T-helper 9 cell (primary cell): ENCODE results near the gene TMEM62.
"Not testable (repeated sequence)": the region's sequence is repeated elsewhere in the genome, so short reads cannot be mapped to it uniquely, and the experiment has no call there.

Experiments
- DNase-seq: peaks from one replicate; pipeline ENCODE4 v3.0.0-alpha.2; 2020

The TMEM62 gene

DNA sequence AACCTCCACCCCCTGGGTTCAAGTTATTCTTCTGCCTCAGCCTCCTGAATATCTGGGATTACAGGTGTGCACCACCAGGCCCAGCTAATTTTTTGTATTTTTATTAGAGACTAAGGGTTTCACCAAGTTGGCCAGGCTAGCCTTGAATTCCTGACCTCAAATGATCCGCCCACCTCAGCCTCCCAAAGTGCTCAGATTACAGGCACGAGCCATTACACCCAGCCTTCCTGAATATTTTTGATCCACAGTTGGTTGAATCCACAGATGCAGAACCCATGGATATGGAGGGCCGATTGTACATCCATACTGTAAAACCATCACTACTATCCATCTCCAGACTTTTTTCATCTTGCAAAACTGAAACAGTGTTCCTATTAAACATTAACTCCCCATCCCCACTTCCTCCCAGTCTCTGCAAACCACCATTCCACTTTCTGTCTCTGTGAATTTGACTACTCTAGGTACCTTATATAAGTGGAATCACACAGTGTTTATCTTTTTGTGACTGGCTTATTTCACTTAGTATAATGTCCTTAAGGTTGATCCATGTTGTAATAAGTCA, 8.2 kb upstream of the TMEM62 start:
- no peak for DNase-seq

DNA sequence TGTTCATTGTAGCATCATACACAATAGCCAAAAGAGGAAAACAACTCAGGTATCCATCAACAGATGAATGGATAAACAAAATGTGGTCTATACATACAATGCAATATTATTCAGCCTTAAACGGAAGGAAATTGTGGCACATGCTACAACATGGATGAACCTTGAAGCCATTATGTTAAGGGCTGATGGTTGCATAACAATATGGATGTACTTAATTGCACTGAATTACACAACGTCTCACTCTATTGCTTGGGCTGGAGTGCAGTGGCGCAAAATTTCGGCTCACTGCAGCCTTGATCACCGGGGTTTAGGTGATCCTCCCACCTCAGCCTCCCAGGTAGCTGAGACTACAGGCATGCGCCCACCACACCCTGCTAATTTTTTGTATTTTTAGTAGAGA, 7.0 kb upstream of the TMEM62 start:
- no peak for DNase-seq

DNA sequence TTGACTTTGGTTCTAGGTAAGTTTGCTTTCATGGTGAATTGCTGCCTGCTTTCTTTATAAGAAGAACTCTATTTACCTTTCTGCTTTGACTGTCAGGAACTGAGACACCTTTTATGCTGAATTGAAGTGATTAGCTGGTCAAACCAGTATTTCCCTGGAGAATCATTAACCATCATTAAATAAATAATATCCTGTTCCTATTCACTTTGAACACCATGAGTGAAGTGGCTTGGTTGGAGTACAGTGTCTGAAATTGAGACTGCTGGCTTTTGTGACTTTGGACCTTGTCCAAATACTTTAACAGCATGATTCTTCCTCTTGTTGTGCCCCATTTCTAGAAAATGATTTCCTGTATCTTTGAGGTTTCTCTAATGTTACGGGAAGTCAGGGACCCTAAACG, 5.6 kb upstream of the TMEM62 start:
- DNase-seq, result no peak

DNA sequence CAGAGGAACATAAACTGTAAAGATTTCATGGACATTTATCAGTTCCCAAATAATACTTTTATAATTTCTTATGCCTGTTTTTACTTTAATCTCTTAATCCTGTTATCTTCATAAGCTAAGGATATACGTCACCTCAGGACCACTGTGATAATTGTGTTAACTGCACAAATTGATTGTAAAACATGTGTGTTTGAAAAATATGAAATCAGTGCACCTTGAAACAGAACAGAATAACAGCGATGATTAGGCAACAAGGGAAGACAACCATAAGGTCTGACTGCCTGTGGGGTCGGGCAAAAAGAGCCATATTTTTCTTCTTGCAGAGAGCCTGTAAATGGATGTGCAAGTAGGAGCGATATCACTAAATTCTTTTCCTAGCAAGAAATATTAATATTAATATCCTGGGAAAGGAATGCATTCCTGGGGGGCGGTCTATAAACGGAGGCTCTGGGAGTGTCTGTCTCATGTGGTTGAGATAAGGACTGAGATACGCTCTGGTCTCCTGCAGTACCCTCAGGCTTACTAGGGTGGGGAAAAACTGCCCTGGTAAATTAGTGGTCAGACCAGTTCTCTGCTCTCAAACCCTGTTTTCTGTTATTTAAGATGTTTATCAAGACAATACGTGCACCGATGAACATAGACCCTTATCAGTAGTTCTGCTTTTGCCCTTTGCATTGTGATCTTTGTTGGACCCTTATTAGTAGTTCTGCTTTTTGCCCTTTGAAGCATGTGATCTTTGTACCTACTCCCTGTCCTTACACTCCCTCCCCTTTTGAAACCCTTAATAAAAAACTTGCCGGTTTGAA, 5.0 kb upstream of the TMEM62 start:
- not testable (repeated sequence) for DNase-seq

DNA sequence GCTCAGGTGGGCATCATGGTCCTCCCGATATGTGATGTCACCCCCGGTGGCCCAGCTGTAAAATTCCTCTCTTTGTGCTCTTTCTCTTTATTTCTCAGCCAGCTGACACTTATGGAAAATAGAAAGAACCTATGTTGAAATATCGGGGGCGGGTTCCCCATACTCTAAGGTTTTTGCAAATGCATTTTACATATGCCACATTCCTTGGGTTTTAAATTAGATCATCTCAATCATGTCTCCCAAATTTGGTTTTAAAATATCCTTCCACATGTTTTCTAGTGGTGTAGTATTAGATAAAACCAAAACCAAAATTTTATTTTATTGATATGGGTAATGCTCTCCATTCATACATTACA, 4.4 kb upstream of the TMEM62 start:
- no peak for DNase-seq

DNA sequence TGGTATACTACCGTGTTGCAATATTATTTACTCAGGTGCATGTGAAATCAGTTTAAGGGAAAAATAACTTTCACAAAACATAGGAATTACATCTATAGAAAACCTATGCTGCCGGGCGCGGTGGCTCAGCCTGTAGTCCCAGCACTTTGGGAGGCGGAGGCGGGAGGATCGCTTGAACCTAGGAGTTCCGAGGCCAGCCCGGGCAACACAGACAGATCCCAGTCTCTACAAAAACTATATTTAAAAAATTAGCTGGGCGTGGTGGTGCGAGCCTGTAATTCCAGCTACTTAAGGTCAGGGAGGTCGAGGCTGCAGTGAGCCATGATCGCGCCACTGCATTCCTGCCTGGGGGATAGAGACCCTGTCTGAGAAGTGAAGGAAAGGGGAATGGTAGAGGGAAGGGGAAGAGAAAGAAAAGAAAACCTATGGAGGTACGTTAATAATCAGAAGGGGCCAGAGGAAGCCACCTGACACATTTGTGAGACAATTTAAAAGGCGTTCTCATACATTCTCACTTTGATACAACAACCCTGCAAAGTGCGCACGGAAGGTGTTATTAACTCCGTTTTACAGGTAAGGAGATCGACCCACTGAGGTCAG, 456 bp upstream of the TMEM62 start:
- DNase-seq, result no peak

DNA sequence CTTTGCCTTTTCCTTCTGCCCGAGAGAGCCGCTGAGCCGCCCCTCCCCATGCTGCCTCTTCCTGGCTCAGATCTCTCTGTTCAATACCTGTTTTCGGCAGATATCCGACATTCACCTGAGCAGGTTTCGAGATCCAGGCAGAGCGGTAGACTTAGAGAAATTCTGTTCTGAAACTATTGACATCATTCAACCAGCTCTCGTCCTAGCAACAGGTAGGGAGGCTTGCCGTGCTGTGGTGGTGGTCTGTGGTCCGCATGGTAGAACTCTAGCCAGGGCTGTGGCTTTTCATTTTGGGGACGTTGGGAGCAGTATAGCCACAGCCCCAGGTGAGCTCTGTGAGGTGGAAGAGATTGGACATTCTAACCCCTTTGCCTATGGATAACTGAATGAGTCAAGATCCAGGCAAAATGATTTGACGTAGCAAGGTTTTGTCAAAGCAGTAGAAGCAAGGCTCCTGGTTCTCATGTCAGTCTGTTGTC, 810 bp downstream of the TMEM62 start:
- DNase-seq, result no peak

DNA sequence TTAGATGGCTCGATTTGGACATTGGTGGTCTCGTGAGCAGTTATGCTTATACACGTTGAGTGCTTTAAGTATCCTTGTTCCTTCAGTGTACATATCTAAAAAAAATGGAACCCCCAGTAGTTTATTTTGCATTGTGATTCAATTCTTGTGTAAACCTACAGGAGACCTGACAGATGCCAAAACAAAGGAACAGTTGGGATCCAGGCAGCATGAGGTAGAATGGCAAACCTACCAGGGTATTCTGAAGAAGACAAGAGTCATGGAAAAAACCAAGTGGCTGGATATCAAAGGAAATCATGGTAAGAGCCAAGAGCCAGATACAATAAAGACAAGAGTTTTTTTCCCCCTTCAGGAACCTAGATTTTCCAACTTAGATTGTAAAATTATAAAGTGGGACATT, 2.0 kb downstream of the TMEM62 start:
- no peak for DNase-seq

DNA sequence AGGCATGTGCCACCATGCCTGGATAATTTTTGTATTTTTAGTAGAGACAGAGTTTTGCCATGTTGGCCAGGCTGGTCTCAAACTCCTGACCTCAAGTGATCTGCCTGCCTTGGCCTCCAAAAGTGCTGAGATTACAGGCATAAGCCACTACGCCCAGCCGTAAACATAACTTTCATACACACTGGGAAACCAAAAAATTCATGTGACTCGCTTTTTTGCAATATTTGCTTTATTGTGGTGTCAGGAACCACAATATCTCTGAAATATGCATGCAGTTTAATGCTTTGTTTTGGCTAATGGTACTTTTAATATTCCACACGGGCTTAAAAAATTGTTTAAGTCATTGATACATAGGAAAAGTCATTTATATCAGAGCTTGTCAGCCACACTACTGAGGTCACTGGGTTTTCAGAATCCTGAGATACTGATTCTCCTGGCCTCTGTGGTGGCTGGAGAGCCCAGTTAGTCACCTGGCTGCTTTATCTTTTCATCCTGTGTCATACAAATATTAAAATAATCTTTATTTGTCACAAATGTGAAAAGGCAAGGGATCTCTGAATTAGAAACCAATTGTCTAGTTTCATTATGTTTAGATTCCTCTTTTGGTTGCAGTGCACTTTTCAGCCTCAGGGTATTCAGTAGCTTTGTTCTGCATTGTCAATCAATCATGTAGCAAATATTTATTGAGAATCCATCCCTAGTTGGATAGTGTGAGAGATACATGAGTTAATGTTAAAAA, 10.0 kb downstream of the TMEM62 start:
- no peak for DNase-seq

DNA sequence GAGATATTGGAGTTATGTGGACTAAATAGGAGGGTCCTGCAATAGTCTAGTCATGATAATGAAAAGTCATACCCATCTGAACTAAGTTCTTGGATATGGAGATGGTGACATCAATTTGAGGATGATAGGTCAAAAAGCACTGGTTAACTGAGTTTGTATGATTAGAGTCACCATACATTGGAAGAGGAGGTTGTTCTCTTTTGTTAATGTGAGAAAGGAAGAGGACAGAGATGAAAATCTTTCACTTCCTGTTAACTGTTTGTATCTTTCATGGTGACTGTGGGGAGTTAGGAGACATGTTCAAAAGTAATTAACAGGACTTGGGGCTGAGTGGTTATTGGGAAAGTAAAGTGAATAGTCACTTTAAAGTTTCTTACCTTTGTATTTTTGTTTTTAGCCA, 11.1 kb downstream of the TMEM62 start:
- DNase-seq, result no peak

DNA sequence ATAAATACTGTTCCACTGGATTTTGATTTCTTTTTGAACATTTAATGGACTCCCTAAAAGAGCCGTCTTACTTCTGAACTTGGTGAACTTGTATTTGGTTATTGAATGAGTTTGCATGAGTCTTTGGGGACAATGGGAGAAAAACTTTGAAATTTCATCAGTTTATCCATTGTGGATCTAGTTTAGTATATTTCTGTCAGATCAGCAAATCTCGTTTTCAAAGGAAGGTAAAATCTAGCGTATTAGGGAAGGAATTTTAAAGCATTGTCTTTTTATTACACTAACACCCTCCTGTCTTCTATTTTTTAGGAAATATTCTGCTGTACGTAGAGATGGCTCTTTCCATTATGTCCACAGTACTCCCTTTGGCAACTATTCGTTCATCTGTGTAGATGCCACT, 12.8 kb downstream of the TMEM62 start:
- DNase-seq, result no peak

DNA sequence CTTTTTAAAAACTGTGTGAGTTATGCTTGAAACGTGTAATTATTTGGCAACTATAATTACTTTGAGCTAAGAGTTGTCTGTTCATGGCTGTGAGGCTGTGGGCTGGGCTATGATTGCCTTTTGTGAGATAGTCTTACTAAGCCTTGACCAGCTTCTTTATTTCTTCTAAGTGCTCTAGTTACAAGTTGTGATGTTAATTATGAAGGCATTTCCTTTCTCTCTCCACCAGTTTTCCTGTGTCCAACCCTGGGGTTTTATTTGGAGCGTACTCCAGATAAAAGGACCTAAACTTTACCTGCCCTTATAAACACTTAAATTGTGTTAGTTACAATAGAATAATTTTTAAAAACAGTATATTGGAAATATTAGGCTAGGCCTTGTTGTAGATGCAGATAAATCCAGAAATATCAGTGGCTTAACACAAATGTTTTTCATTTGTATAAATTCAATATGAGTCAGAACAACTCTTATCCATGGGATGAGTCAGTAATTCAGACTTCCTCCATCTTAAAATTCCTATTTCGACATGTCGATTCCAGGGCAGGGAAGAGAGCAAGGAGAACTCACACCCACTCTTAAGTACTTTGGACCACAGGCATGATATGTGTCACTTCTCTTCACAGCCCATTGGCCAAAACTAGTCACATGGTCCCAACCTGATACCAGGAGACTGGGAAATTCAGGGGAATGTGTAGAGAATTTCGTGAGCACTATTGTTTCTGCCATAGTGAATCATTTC, 17.0 kb downstream of the TMEM62 start:
- DNase-seq, result no peak

DNA sequence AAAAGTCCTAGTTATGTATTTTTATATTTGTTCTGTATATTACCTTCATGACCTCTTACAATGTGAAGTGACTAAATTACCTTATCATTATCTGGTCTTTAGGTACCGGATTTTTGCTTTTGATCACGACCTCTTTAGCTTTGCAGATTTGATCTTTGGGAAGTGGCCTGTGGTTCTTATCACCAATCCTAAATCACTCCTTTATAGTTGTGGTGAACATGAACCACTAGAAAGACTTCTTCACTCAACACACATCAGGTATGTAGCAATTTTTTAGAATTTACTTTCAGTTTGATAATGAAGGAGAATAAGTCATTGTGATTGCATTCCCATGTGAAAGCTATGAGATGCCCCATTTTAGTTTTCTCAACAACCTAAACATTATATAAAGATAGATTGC, 18.3 kb downstream of the TMEM62 start:
- no peak for DNase-seq

DNA sequence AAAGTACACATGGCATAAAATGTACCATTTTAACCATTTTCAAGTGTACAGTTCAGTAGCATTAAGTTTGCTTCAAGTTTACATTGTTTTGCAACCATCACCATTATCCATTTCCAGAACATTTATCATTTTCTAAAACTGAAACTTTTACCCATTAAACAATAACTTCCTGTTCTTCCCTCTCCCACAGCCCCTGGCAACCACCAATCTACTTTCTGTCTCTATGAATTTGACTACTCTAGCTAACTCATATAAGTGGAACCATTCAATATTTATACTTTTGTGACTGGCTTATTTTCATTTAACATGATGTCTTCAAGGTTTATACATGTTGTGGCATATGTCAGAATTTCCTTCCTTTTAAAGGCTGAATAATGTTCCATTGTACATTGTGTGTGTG, 19.9 kb downstream of the TMEM62 start:
- DNase-seq, result no peak

DNA sequence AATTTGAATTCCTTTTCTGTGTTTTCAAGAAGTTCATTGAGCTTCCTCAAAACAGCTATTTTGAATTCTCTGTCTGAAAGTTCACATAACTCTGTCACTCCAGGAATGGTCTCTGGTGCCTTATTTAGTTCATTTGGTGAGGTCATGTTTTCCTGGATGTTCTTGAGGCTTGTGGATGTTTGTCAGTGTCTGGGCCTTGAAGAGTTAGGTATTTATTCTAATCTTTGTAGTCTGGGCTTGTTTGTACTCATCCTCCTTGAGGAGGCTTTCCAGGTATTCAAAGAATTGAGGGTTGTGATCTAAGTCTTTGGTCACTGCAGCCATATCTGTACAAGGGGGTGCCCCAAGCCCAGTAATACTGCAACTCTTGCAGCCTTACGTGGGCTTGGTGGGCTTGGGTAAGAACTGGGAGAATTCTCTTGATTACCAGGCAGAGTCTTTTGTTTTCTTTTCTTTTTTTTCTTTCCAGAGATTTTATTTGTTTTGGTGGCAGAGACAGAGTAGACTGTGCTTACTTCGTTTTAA, 32.5 kb downstream of the TMEM62 start:
- no peak for DNase-seq

DNA sequence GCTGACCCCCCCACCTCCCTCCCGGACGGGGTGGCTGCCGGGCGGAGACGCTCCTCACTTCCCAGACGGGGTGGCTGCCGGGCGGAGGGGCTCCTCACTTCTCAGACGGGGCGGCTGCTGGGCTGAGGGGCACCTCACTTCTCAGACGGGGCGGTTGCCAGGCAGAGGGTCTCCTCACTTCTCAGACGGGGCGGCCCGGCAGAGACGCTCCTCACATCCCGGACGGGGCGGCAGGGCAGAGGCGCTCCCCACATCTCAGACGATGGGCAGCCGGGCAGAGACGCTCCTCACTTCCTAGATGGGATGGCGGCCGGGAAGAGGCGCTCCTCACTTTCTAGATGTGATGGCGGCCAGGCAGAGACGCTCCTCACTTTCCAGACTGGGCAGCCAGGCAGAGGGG, 33.9 kb downstream of the TMEM62 start:
- not testable (repeated sequence) for DNase-seq

DNA sequence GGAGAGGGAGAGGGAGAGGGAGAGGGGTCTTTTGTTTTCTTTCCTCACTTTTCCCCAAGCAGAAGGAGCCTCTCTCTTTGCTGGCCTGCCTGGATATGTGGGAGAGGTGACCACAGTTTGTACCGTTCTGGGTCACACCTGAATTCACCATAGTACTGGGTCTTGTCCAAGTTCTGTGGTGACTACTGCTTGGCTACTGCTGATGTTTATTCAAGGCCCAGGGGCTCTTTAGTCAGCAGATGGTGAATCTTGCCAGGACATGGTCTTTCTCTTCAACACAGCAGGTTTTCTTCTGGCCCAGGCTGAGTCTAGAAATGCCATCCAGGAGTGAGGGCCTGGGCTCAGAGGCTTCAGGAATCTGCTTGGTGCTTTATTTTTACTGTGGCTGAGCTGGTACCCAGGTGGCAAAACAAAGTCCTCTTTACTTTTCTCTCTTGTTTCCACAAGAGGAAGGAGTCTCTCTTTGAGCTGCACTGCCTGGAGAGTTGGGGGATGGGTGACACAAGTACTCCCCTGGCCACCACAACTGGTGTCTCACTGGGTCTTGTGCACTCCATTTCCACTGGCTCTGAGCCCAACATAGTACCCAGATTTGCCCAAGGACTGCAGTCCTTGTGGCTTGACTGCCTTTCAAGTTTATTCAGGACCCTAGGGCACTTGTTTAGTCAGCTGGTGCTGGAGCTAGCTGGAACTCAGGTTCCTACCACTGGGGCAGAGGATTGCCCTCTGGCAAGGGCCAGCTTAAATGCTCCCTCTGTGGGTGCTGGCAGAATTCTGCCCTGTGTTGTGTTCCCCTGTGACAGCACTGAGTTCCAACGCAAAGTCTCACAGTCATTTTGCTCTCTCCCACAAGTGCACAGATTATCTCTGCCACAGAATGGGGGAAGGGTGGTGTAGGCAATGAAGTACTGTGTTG, 35.1 kb downstream of the TMEM62 start:
- no peak for DNase-seq

DNA sequence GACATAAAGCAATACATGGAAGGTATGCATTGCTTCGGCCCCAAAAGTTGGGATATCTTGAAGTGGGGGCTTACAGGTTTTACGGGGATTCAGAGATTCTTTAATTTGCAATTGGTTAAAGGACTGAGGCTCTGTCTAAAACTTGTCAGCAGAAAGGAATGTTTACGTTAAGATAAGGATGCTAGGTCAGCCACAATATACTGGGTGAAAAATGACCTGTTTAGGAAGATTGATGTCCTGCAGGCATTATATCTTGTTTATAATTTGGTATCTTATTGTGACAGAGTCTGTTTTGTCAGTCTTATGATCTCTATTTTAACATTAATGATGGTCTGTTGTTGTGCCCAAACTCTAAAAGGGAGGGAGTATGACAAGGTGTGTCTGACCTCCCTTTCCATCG, 36.5 kb downstream of the TMEM62 start:
- DNase-seq, result no peak

DNA sequence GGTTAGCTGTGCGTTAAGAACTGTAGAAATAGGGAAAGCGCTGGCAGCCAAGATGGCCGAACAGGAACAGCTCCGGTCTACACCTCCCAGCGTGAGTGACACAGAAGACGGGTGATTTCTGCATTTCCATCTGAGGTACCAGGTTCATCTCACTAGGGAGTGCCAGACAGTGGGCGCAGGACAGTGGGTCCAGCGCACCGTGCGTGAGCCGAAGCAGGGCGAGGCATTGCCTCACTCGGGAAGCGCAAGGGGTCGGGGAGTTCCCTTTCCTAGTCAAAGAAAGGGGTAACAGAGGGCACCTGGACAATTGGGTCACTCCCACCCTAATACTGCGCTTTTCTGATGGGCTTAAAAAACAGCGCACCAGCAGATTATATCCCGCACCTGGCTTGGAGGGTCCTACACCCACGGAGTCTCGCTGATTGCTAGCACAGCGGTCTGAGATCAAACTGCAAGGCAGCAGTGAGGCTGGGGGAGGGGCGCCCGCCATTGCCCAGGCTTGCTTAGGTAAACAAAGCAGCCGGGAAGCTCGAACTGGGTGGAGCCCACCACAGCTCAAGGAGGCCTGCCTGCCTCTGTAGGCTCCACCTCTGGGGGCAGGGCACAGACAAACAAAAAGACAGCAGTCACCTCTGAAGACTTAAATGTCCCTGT, 42.4 kb downstream of the TMEM62 start:
- not testable (repeated sequence) for DNase-seq

DNA sequence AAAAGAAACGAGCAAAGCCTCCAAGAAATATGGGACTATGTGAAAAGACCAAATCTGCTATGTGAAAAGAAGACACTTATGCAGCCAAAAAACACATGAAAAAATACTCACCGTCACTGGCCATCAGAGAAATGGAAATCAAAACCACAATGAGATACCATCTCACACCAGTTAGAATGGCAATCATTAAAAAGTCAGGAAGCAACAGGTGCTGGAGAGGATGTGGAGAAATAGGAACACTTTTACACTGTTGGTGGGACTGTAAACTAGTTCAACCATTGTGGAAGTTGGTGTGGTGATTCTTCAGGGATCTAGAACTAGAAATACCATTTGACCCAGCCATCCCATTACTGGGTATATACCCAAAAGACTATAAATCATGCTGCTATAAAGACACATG, 43.8 kb downstream of the TMEM62 start:
- not testable (repeated sequence) for DNase-seq

DNA sequence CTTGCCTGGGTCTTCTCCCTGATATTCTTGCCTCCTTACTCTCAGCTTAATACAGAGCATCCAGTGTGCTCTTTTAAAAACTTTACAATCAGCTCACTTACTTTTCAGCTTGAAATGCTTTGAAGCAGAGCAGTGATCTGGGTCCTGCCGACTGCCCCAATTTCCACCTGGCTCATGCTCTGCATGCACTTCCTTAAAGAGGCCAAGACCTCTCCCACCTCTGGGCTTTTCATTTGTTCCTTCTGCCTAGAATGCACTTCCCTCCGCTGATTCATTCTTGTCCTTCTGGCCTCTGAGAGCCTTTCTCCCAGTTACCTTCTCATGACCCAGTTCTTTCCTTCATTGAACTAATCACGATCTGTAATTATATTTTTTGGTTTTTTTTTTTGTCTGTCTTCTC, 49.9 kb downstream of the TMEM62 start:
- no peak for DNase-seq
